IPS-20b (cell line): ENCODE results near the gene TAOK3.
"Not testable (repeated sequence)": the region's sequence is repeated elsewhere in the genome, so short reads cannot be mapped to it uniquely, and the experiment has no call there.

Experiments used
- H3K27ac ChIP-seq: one replicate; pipeline ENCODE4 v1.5.1; 2013; ENCODE audit warnings: low read length
- H3K27me3 ChIP-seq: 2 replicates; pipeline ENCODE4 v1.6.1; 2013; ENCODE audit warnings: mild to moderate bottlenecking, low read length, inconsistent platforms; ENCODE audit not compliant: insufficient read depth
- H3K36me3 ChIP-seq: 2 replicates; pipeline ENCODE4 v1.6.1; 2013; ENCODE audit warnings: low read depth, mild to moderate bottlenecking, inconsistent platforms, low read length, moderate library complexity; ENCODE audit not compliant: insufficient read depth
- H3K4me1 ChIP-seq: 2 replicates; pipeline ENCODE4 v1.6.1; 2013; ENCODE audit warnings: mild to moderate bottlenecking, control low read depth, inconsistent platforms, low read length, moderate library complexity; ENCODE audit not compliant: insufficient read depth
- H3K4me3 ChIP-seq: 2 replicates; pipeline ENCODE4 v1.5.1; 2013; ENCODE audit warnings: mild to moderate bottlenecking, low read length, inconsistent platforms
- H3K9ac ChIP-seq: 2 replicates; pipeline ENCODE4 v1.6.1; 2013; ENCODE audit warnings: low read depth, mild to moderate bottlenecking, inconsistent platforms, low read length, moderate library complexity
- H3K9me3 ChIP-seq: 2 replicates; pipeline ENCODE4 v1.6.1; 2013; ENCODE audit warnings: mild to moderate bottlenecking, low read depth, low read length, inconsistent platforms; ENCODE audit not compliant: insufficient read depth

TAOK3 gene

GRCh38 chr12:118145113-118145797 lies 227.5 kb downstream of the TAOK3 start:
- no peak overlapping the region for H3K4me3 ChIP-seq
- no peak overlapping the region for H3K27ac ChIP-seq
- peaks cover 84% of the 10 kb centered on the region for H3K36me3 ChIP-seq

GRCh38 chr12:118144499-118144898 lies 228.2 kb downstream of the TAOK3 start:
- Histone ChIP-seq H3K4me3 (no peak overlapping the region), H3K27ac (no peak overlapping the region), H3K9me3 (no peaks in the 10 kb centered on the region), H3K27me3 (no peaks in the 10 kb centered on the region), H3K4me1 (no peaks in the 10 kb centered on the region), H3K9ac (no peak overlapping the region), H3K36me3 (peaks cover 85% of the 10 kb centered on the region)

More at GRCh38 chr12:118145113-118145797, 227.5 kb downstream of the TAOK3 start:
- no peak overlapping the region for H3K9ac ChIP-seq
- H3K4me1 ChIP-seq: no peaks in the 10 kb centered on the region
- no peaks in the 10 kb centered on the region for H3K27me3 ChIP-seq
- no peaks in the 10 kb centered on the region for H3K9me3 ChIP-seq

DNA sequence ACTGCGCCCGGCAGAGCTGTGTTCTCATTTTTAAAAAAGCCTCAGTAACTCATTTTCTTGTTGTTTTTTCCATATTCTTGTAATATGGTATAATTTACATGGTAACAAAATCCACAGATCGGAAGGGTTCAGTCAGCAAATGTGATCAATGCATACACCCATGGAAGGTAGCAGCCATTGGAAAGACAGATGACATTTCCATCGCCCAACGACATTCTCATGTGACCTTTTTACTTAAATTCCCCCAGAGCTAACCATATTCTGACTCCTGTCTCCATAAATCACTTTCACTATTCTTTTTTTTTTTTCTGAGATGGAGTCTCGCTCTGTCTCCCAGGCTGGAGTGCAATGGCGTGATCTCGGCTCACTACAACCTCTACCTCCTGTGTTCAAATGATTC lies 231.9 kb downstream of the TAOK3 start:
- Histone ChIP-seq H3K9ac (no peak overlapping the region), H3K4me1 (no peaks in the 10 kb centered on the region), H3K27me3 (no peaks in the 10 kb centered on the region), H3K4me3 (no peak overlapping the region), H3K9me3 (no peaks in the 10 kb centered on the region), H3K36me3 (peaks cover 89% of the 10 kb centered on the region), H3K27ac (no peak overlapping the region)

DNA sequence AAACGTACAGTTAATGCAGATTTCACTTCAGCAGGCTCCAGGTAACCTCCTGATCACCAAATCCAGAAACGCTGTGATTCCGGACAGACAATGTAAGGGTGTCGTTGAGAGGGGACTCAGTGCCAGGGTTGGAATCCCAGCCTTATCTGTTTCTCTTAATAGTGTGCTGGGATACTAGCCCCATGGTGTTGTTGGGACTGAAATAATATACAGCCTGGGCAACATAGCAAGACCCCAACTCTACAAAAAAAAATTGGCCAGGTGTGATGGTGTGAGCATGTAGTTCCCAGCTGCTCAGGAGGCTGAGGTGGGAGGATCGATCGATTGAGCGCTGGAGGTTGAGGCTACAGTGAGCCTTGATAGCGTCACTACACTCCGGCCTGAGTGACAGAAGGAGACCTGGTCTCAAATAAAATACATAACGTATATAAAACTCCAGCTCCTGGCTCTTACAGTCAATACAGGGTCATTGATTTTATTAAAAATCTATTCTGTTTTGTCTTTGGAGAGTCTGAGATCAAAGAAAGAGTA lies 235.5 kb downstream of the TAOK3 start:
- Histone ChIP-seq H3K4me1 (no peaks in the 10 kb centered on the region), H3K4me3 (peak overlapping the region; percentile 91), H3K9me3 (no peaks in the 10 kb centered on the region), H3K27ac (peak overlapping the region; percentile 32), H3K9ac (peak overlapping the region; percentile 96), H3K36me3 (peaks cover 53% of the 10 kb centered on the region), H3K27me3 (no peaks in the 10 kb centered on the region)

DNA sequence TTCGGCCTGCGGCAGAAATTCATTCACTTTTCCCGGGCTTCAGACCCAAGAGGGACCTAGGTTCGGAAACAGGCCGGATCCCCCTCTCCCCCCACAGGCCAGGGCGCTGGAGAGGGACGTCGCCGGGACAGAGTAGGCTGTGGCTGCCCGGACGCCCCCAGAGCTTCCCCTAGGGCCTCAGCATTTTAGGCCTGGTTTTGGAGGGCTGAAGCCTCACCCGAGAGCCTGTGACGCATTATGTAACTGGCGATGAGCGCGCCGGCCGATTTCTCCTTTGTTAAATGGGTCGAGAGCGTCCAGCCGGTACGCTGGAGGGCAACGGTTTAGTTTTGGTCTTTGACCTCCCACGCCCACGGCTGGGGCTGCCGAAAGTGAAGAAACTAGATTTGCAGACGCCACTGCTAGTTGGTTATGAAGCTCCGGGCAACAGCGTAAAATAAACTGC lies 236.1 kb downstream of the TAOK3 start:
- Histone ChIP-seq H3K4me3 (peak overlapping the region; percentile 91), H3K9me3 (no peaks in the 10 kb centered on the region), H3K27ac (peak overlapping the region; percentile 69), H3K27me3 (no peaks in the 10 kb centered on the region), H3K4me1 (no peaks in the 10 kb centered on the region), H3K9ac (peak overlapping the region; percentile 96), H3K36me3 (peaks cover 47% of the 10 kb centered on the region)

DNA sequence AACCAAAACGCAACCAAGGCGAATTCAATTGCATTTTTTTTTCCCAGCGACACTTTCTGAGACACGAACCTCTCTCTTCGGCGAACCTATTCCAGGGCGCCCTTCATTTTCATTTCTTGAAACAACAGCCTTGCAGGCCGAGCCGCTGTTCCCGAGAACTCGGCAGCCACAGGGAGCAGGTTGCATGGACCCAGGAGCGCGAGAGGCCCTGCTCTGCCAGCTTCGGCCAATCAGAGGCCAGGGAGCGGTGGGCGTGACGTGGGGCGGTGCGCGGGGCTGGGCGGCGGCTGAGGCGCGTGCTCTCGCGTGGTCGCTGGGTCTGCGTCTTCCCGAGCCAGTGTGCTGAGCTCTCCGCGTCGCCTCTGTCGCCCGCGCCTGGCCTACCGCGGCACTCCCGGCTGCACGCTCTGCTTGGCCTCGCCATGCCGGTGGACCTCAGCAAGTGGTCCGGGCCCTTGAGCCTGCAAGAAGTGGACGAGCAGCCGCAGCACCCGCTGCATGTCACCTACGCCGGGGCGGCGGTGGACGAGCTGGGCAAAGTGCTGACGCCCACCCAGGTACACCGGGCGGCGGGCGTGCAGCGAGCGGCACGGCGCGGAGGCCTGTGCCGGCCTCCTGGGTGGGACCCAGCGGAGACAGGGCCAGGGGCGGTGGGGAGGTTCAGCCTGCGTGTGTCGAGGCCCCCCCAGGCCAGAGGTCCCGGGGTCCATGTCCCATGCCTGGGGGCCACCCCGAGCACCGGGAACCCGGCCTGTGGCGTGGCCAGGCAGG lies 236.7 kb downstream of the TAOK3 start, which contains the start of gene PEBP1:
PEBP1 (plus strand) TSS at position 337 of the 771 bp plus-strand sequence; CDS start at position 423, 86 bp downstream.
- H3K4me1 ChIP-seq: no peaks in the 10 kb centered on the region
- H3K4me3 ChIP-seq: peak within 1 kb of the TSS; percentile 91
- H3K9me3 ChIP-seq: no peaks in the 10 kb centered on the region
- peaks cover 41% of the 10 kb centered on the region for H3K36me3 ChIP-seq
- peak within 1 kb of the TSS; percentile 96 for H3K9ac ChIP-seq
- peak within 1 kb of the TSS; percentile 69 for H3K27ac ChIP-seq
- H3K27me3 ChIP-seq: no peaks in the 10 kb centered on the region

DNA sequence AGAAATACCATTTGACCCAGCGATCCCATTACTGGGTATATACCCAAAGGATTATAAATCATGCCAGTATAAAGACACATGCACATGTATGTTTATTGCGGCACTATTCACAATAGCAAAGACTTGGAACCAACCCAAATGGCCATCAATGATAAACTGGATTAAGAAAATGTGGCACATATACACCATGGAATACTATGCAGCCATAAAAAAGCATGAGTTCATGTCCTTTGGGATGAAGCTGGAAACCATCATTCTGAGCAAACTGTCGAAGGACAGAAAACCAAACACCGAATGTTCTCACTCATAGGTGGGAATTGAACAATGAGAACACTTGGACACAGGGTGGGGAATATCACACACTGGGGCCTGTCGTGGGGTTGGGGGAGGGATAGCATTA lies 243.3 kb downstream of the TAOK3 start:
- not testable (repeated sequence) for H3K27ac ChIP-seq, H3K9me3 ChIP-seq, H3K27me3 ChIP-seq, H3K9ac ChIP-seq, H3K4me1 ChIP-seq, H3K4me3 ChIP-seq, H3K36me3 ChIP-seq

- H3K27ac ChIP-seq: no peak overlapping the region
- H3K4me3 ChIP-seq: no peak overlapping the region
- no peaks in the 10 kb centered on the region for H3K27me3 ChIP-seq
- no peak overlapping the region for H3K9ac ChIP-seq
- no peaks in the 10 kb centered on the region for H3K9me3 ChIP-seq
- H3K36me3 ChIP-seq: no peaks in the 10 kb centered on the region
- H3K4me1 ChIP-seq: no peaks in the 10 kb centered on the region
Measured at GRCh38 chr12:118127867-118128266, 244.8 kb downstream of the TAOK3 start.

DNA sequence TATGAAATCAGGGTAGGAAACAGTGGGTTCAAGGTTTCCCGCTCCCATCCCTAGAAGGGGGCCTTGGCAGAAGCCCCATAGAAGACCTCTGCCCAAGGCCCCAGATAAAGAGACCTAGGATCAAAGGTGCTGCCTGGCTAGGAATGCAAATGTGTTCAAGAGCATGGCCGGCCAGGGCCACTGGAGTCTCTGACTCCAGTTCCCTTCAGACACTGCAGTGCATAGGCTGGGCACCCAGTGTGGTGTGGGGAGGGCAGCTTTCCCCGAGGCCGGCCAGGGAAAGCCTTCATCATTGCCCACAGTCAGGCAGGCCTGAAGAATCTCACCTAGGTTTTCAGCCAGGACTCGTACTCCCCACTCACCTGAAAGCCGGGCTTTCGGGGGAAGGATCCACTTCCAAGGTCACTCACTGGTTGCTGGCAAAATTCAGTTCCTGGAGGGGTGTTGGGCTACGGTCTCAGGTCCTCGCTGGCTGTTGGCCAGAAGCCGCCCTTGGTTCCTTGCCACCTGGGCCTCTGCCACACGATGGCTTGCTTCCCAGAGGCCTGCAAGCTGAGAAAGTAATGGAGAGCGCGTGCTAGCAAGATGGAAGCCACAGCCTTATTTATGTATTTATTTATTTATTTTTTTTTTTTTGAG lies 246.5 kb downstream of the TAOK3 start:
- Histone ChIP-seq H3K27ac (no peak overlapping the region), H3K4me3 (no peak overlapping the region), H3K36me3 (no peaks in the 10 kb centered on the region), H3K9ac (no peak overlapping the region), H3K27me3 (no peaks in the 10 kb centered on the region), H3K9me3 (no peaks in the 10 kb centered on the region), H3K4me1 (peaks cover 5% of the 10 kb centered on the region; the same call in 1 of the 2 replicates)

- Histone ChIP-seq H3K9me3 (no peaks in the 10 kb centered on the region), H3K27ac (no peak overlapping the region), H3K4me1 (peaks cover 7% of the 10 kb centered on the region; the same call in 1 of the 2 replicates), H3K4me3 (no peak overlapping the region), H3K27me3 (no peaks in the 10 kb centered on the region), H3K9ac (no peak overlapping the region), H3K36me3 (no peaks in the 10 kb centered on the region)
Measured at GRCh38 chr12:118125743-118126118, 247.0 kb downstream of the TAOK3 start.

- Histone ChIP-seq H3K4me1 (peaks cover 7% of the 10 kb centered on the region; the same call in 1 of the 2 replicates), H3K9ac (no peak overlapping the region)
Measured at GRCh38 chr12:118124333-118124874, 248.3 kb downstream of the TAOK3 start.

More at GRCh38 chr12:118124333-118124874, 248.3 kb downstream of the TAOK3 start:
- Histone ChIP-seq H3K27ac (no peak overlapping the region), H3K27me3 (no peaks in the 10 kb centered on the region), H3K4me3 (no peak overlapping the region), H3K9me3 (no peaks in the 10 kb centered on the region), H3K36me3 (no peaks in the 10 kb centered on the region)
